ENCODE measurements around the gene OR6F1.

GRCh38 chr1:247679639-247680038 is 36.8 kb downstream of the OR6F1 start, which contains the start of gene OR13G1:
- TF ChIP-seq POLR2A (IDR thresholded peaks at IDR 0.05; ENCODE audit: low read length) (no peak), GATA1 (IDR thresholded peaks at IDR 0.05; ENCODE audit: low read depth, low read length) (no peak)
